Measurements from ENCODE around the gene CTNS.
A peak's percentile ranks its signal among the peaks of the same experiment; 100 is the strongest.

The CTNS gene

GRCh38 chr17:3667366-3668278 is 31.1 kb downstream of the CTNS start (continued):
- TF ChIP-seq ZXDB (tag by site-specific recombination; IDR thresholded peaks at IDR 0.05) (0 out of 2 replicates have a peak, but pooled peaks have one; percentile 64), ZBTB26 (tag by site-specific recombination; optimal IDR thresholded peaks at IDR 0.05) (no peak), ZNF530 (tag by site-specific recombination; IDR thresholded peaks at IDR 0.05; ENCODE audit: low read depth) (no peak), ZNF660 (tag by site-specific recombination; IDR thresholded peaks at IDR 0.05) (no peak; the same call in 1 of the 2 replicates), KLF10 (tag by site-specific recombination; IDR thresholded peaks at IDR 0.05) (peak; percentile 76), ZNF560 (tag by site-specific recombination; IDR thresholded peaks at IDR 0.05; ENCODE audit: borderline replicate concordance) (no peak), SP7 (tag by site-specific recombination; IDR thresholded peaks at IDR 0.05) (peak; percentile 70; the same call in 1 of the 2 replicates), INSM2 (tag by site-specific recombination; IDR thresholded peaks at IDR 0.05) (no peak), ZNF335 (tag by site-specific recombination; conservative IDR thresholded peaks at IDR 0.05) (peak; percentile 63), ZNF580 (tag by site-specific recombination; IDR thresholded peaks at IDR 0.05) (no peak), ZNF473 (tag by site-specific recombination; IDR thresholded peaks at IDR 0.05) (no peak), ELK4 (IDR thresholded peaks at IDR 0.05; ENCODE audit: borderline replicate concordance, low read depth, low read length) (no peak), KLF9 (tag by site-specific recombination; IDR thresholded peaks at IDR 0.05; ENCODE audit: low read depth) (peak; percentile 65), ZSCAN16 (tag by site-specific recombination; IDR thresholded peaks at IDR 0.05) (no peak), ZBTB6 (tag by site-specific recombination; IDR thresholded peaks at IDR 0.05) (no peak), ZNF488 (tag by site-specific recombination; IDR thresholded peaks at IDR 0.05) (no peak), ZNF239 (tag by site-specific recombination; IDR thresholded peaks at IDR 0.05) (no peak), REST (tag by site-specific recombination; IDR thresholded peaks at IDR 0.05) (no peak), ZFHX2 (tag by site-specific recombination; conservative IDR thresholded peaks at IDR 0.05) (peak; percentile 69), ZNF837 (tag by site-specific recombination; IDR thresholded peaks at IDR 0.05) (no peak), ZNF76 (tag by site-specific recombination; IDR thresholded peaks at IDR 0.05; ENCODE audit: borderline replicate concordance, low read depth) (0 out of 2 replicates have a peak, but pooled peaks have one; percentile 35), ZNF426 (tag by site-specific recombination; IDR thresholded peaks at IDR 0.05) (no peak), ZNF248 (tag by site-specific recombination; IDR thresholded peaks at IDR 0.05) (no peak), ZNF174 (tag by site-specific recombination; IDR thresholded peaks at IDR 0.05) (no peak), ZSCAN18 (tag by site-specific recombination; IDR thresholded peaks at IDR 0.05) (no peak)

Data from HEK293 (cell line).